ENCODE data around the gene KRT40. TPM values are rescaled to one million over a fixed set of nuclear protein-coding genes. Genes with fewer than 3 reads are reported as not detected.
A peak's percentile ranks its signal among the peaks of the same experiment; 100 is the strongest.

Gene KRT40
- total RNA-seq, 1 experiment from 2014 or later = not detected

GRCh38 chr17:40942553-40942952 is 41.6 kb downstream of the KRT40 start:
- CTCF ChIA-PET = no interaction called here
- no TSS peak for BruUV-seq (replicated peaks)
- TF ChIP-seq EZH2 (IDR thresholded peaks at IDR 0.05; ENCODE audit: low read depth) (no peak), CTCF (conservative IDR thresholded peaks at IDR 0.05) (no peak)

GRCh38 chr17:40940266-40940665 is 43.9 kb downstream of the KRT40 start:
- H3K27me3 ChIP-seq (ENCODE audit: insufficient read depth, low read depth) = no peaks in the 10 kb centered on the region
- peaks cover 19% of the 10 kb centered on the region; the same call in 1 of the 2 replicates for H3K4me1 ChIP-seq (replicated peaks; ENCODE audit: insufficient read depth)
- H3K27ac ChIP-seq = no peak overlapping the region
- no peak for TF ChIP-seq CTCF (conservative IDR thresholded peaks at IDR 0.05)
- TF ChIP-seq EZH2 (IDR thresholded peaks at IDR 0.05; ENCODE audit: low read depth) = no peak
- H3K9me2 ChIP-seq (ENCODE audit: insufficient read depth) = no peaks in the 10 kb centered on the region; the same call in 1 of the 2 replicates
- no TSS peak for BruUV-seq (replicated peaks)
- DNase-seq = no peak
- no peaks in the 10 kb centered on the region for H3K36me3 ChIP-seq (ENCODE audit: low read depth)
- no peak overlapping the region for H3K4me3 ChIP-seq
- ChIA-PET CTCF (no interaction called here), POLR2A (ENCODE audit: unreplicated experiment) (no interaction called here)
- peaks cover 12% of the 10 kb centered on the region for H3K79me2 ChIP-seq (ENCODE audit: low read depth)
- intact Hi-C loops (cut with micrococcal nuclease; ENCODE audit: unreplicated experiment) = no loop called here
- H3K4me2 ChIP-seq = no peak overlapping the region
- peaks cover 18% of the 10 kb centered on the region; the same call in 1 of the 2 replicates for H3F3A ChIP-seq (ENCODE audit: insufficient read depth, low read depth)
- no peak overlapping the region for H2AFZ ChIP-seq
- no peaks in the 10 kb centered on the region for H4K20me1 ChIP-seq (ENCODE audit: insufficient read depth)
- H3K9me3 ChIP-seq (ENCODE audit: insufficient read depth, low read depth) = no peaks in the 10 kb centered on the region

More at GRCh38 chr17:40942553-40942952, 41.6 kb downstream of the KRT40 start:
- H3F3A ChIP-seq (ENCODE audit: insufficient read depth, low read depth) = peaks cover 9% of the 10 kb centered on the region; the same call in 1 of the 2 replicates
- H3K9me2 ChIP-seq (ENCODE audit: insufficient read depth) = no peaks in the 10 kb centered on the region; the same call in 1 of the 2 replicates
- H3K27me3 ChIP-seq (ENCODE audit: insufficient read depth, low read depth) = no peaks in the 10 kb centered on the region
- no peak overlapping the region for H3K4me2 ChIP-seq
- no peak overlapping the region for H2AFZ ChIP-seq
- H3K27ac ChIP-seq = no peak overlapping the region
- no peak for DNase-seq
- intact Hi-C loops (cut with micrococcal nuclease; ENCODE audit: unreplicated experiment) = no loop called here
- no peaks in the 10 kb centered on the region for H3K79me2 ChIP-seq (ENCODE audit: low read depth)
- H3K4me1 ChIP-seq (replicated peaks; ENCODE audit: insufficient read depth) = peaks cover 15% of the 10 kb centered on the region; the same call in 1 of the 2 replicates
- POLR2A ChIA-PET (ENCODE audit: unreplicated experiment) = no interaction called here
- no peaks in the 10 kb centered on the region for H3K9me3 ChIP-seq (ENCODE audit: insufficient read depth, low read depth)
- no peaks in the 10 kb centered on the region for H3K36me3 ChIP-seq (ENCODE audit: low read depth)
- H4K20me1 ChIP-seq (ENCODE audit: insufficient read depth) = no peaks in the 10 kb centered on the region
- H3K4me3 ChIP-seq = no peak overlapping the region

DNA sequence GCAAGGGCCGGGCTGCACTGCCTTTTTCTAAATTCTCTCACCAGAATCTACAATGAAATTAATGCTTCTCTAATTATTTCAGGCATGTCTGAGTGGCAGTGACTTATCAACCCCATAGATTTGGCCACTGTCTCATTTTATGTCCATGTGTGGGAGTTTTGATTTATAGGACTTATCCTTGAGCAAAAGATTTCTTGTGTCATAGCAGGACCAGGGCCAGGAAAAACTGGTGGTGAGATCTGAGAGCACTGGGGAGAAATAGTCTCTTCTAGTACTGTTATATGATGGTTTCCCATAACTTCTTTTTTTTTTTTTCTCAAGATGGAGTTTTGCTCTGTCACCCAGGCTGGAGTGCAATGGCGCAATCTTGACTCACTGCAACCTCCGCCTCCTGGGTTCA is 45.1 kb downstream of the KRT40 start:
- intact Hi-C loops (cut with micrococcal nuclease; ENCODE audit: unreplicated experiment) = no loop called here
- Histone ChIP-seq H3K9me2 (ENCODE audit: insufficient read depth) (no peaks in the 10 kb centered on the region; the same call in 1 of the 2 replicates), H3K27me3 (ENCODE audit: insufficient read depth, low read depth) (no peaks in the 10 kb centered on the region), H3K27ac (no peak overlapping the region), H3K9me3 (ENCODE audit: insufficient read depth, low read depth) (no peaks in the 10 kb centered on the region), H3K79me2 (ENCODE audit: low read depth) (peaks cover 24% of the 10 kb centered on the region), H3F3A (ENCODE audit: insufficient read depth, low read depth) (peaks cover 18% of the 10 kb centered on the region; the same call in 1 of the 2 replicates), H3K4me2 (0 out of 2 replicates have a peak overlapping the region, but pooled peaks have one; percentile 53), H4K20me1 (ENCODE audit: insufficient read depth) (no peaks in the 10 kb centered on the region), H2AFZ (no peak overlapping the region), H3K4me1 (replicated peaks; ENCODE audit: insufficient read depth) (peaks cover 20% of the 10 kb centered on the region; the same call in 1 of the 2 replicates), H3K36me3 (ENCODE audit: low read depth) (0 out of 2 replicates have a peak, but pooled peaks cover 3% of the 10 kb centered on the region), H3K4me3 (no peak overlapping the region)
- ChIA-PET CTCF (no interaction called here), POLR2A (ENCODE audit: unreplicated experiment) (no interaction called here)
- no TSS peak for BruUV-seq (replicated peaks)
- TF ChIP-seq CTCF (conservative IDR thresholded peaks at IDR 0.05) (no peak), EZH2 (IDR thresholded peaks at IDR 0.05; ENCODE audit: low read depth) (no peak)
- no peak for DNase-seq
